Activated naive CD8-positive, alpha-beta T cell treated with anti-CD3 and anti-CD28 coated beads for 36 hours (primary cell): Measurements from ENCODE around the gene OR7A17. TPM values are rescaled to one million over a fixed set of nuclear protein-coding genes. Genes with fewer than 3 reads are reported as not detected.

Experiments used
- DNase-seq: peaks from one replicate; pipeline ENCODE4 v3.0.0; 2021
- H3K27ac Mint-ChIP-seq: one replicate; pipeline ENCODE4 v1.8.0; 2022; ENCODE audit warnings: mild to moderate bottlenecking, moderate library complexity, mixed read lengths
- H3K27me3 Mint-ChIP-seq: one replicate; pipeline ENCODE4 v1.8.0; 2022; ENCODE audit warnings: mild to moderate bottlenecking, mixed read lengths
- H3K36me3 Mint-ChIP-seq: one replicate; pipeline ENCODE4 v1.8.0; 2021; ENCODE audit warnings: mild to moderate bottlenecking, mixed read lengths
- H3K4me1 Mint-ChIP-seq: one replicate; pipeline ENCODE4 v1.8.0; 2021; ENCODE audit warnings: mixed read lengths
- H3K4me3 Mint-ChIP-seq: one replicate; pipeline ENCODE4 v1.8.0; 2022; ENCODE audit warnings: mild to moderate bottlenecking, moderate library complexity, mixed read lengths
- H3K9me3 Mint-ChIP-seq: one replicate; pipeline ENCODE4 v1.8.0; 2022; ENCODE audit warnings: mixed read lengths
- total RNA-seq, 2 experiments: library from RNA; stranded (reverse); gene quantifications; one replicate each; pipeline ENCODE4 v1.2.3, GENCODE V29; 2021

OR7A17 gene
- not detected for total RNA-seq

- H3K27ac Mint-ChIP-seq: no peak within 1 kb of the TSS
- H3K4me3 Mint-ChIP-seq: no peak within 1 kb of the TSS
- H3K36me3 Mint-ChIP-seq: no peaks in the 10 kb centered on the region
- peaks cover 19% of the 10 kb centered on the region for H3K27me3 Mint-ChIP-seq
- no peak for DNase-seq
- no peaks in the 10 kb centered on the region for H3K9me3 Mint-ChIP-seq
- peaks cover 9% of the 10 kb centered on the region for H3K4me1 Mint-ChIP-seq
Measured at GRCh38 chr19:14886032-14886431, at the start of gene OR7A17. Gene OR7A17, minus strand, starts transcription at chr19:14886132. Its CDS starts 4,777 bp downstream, at chr19:14881355.

- Mint-ChIP-seq H3K36me3 (no peaks in the 10 kb centered on the region), H3K9me3 (peaks cover 4% of the 10 kb centered on the region), H3K27ac (no peak overlapping the region), H3K4me3 (no peak overlapping the region), H3K27me3 (peaks cover 20% of the 10 kb centered on the region), H3K4me1 (no peaks in the 10 kb centered on the region)
- no peak for DNase-seq
Measured at GRCh38 chr19:14933506-14933905, 47.6 kb upstream of the OR7A17 start.

- Mint-ChIP-seq H3K36me3 (no peaks in the 10 kb centered on the region), H3K4me3 (no peak overlapping the region), H3K27me3 (peaks cover 39% of the 10 kb centered on the region), H3K4me1 (no peaks in the 10 kb centered on the region), H3K27ac (no peak overlapping the region), H3K9me3 (peaks cover 11% of the 10 kb centered on the region)
- DNase-seq: no peak
Measured at GRCh38 chr19:14916848-14917247, 30.9 kb upstream of the OR7A17 start.

GRCh38 chr19:14915116-14915515 is 29.2 kb upstream of the OR7A17 start:
- H3K4me3 Mint-ChIP-seq: no peak overlapping the region
- no peaks in the 10 kb centered on the region for H3K4me1 Mint-ChIP-seq
- H3K36me3 Mint-ChIP-seq: no peaks in the 10 kb centered on the region
- peaks cover 39% of the 10 kb centered on the region for H3K27me3 Mint-ChIP-seq
- no peak for DNase-seq
- peaks cover 11% of the 10 kb centered on the region for H3K9me3 Mint-ChIP-seq
- no peak overlapping the region for H3K27ac Mint-ChIP-seq

- Mint-ChIP-seq H3K27me3 (peaks cover 25% of the 10 kb centered on the region), H3K36me3 (no peaks in the 10 kb centered on the region), H3K27ac (no peak overlapping the region), H3K4me3 (no peak overlapping the region), H3K4me1 (peaks cover 4% of the 10 kb centered on the region), H3K9me3 (no peaks in the 10 kb centered on the region)
- DNase-seq: no peak
Measured at GRCh38 chr19:14906711-14907110, 20.8 kb upstream of the OR7A17 start.

GRCh38 chr19:14901675-14902260 is 15.8 kb upstream of the OR7A17 start:
- no peak overlapping the region for H3K27ac Mint-ChIP-seq
- H3K4me1 Mint-ChIP-seq: peaks cover 4% of the 10 kb centered on the region
- peaks cover 49% of the 10 kb centered on the region for H3K27me3 Mint-ChIP-seq
- no peak overlapping the region for H3K4me3 Mint-ChIP-seq
- no peaks in the 10 kb centered on the region for H3K9me3 Mint-ChIP-seq
- DNase-seq: no peak
- no peaks in the 10 kb centered on the region for H3K36me3 Mint-ChIP-seq

- peaks cover 42% of the 10 kb centered on the region for H3K27me3 Mint-ChIP-seq
- H3K9me3 Mint-ChIP-seq: no peaks in the 10 kb centered on the region
- no peak overlapping the region for H3K27ac Mint-ChIP-seq
- peaks cover 9% of the 10 kb centered on the region for H3K4me1 Mint-ChIP-seq
- no peak for DNase-seq
- no peak overlapping the region for H3K4me3 Mint-ChIP-seq
- H3K36me3 Mint-ChIP-seq: no peaks in the 10 kb centered on the region
Measured at GRCh38 chr19:14890643-14891379, 4.9 kb upstream of the OR7A17 start.

- Mint-ChIP-seq H3K27me3 (peaks cover 35% of the 10 kb centered on the region), H3K4me3 (no peak overlapping the region), H3K36me3 (no peaks in the 10 kb centered on the region), H3K4me1 (peaks cover 9% of the 10 kb centered on the region), H3K9me3 (no peaks in the 10 kb centered on the region), H3K27ac (no peak overlapping the region)
- DNase-seq: no peak
Measured at GRCh38 chr19:14889994-14890642, 4.2 kb upstream of the OR7A17 start.

- Mint-ChIP-seq H3K4me3 (no peak overlapping the region), H3K9me3 (no peaks in the 10 kb centered on the region), H3K4me1 (no peaks in the 10 kb centered on the region), H3K36me3 (no peaks in the 10 kb centered on the region), H3K27ac (no peak overlapping the region), H3K27me3 (peaks cover 47% of the 10 kb centered on the region)
- no peak for DNase-seq
Measured at GRCh38 chr19:14871619-14872230, 14.2 kb downstream of the OR7A17 start.

- Mint-ChIP-seq H3K36me3 (no peaks in the 10 kb centered on the region), H3K27me3 (peaks cover 45% of the 10 kb centered on the region), H3K27ac (no peak overlapping the region), H3K4me3 (no peak overlapping the region), H3K4me1 (no peaks in the 10 kb centered on the region), H3K9me3 (no peaks in the 10 kb centered on the region)
- DNase-seq: no peak
Measured at GRCh38 chr19:14868497-14868896, 17.4 kb downstream of the OR7A17 start.

- DNase-seq: no peak
- no peaks in the 10 kb centered on the region for H3K4me1 Mint-ChIP-seq
- H3K4me3 Mint-ChIP-seq: no peak within 1 kb of the TSS
- H3K36me3 Mint-ChIP-seq: no peaks in the 10 kb centered on the region
- no peaks in the 10 kb centered on the region for H3K9me3 Mint-ChIP-seq
- H3K27me3 Mint-ChIP-seq: peaks cover 22% of the 10 kb centered on the region
- no peak within 1 kb of the TSS for H3K27ac Mint-ChIP-seq
Measured at GRCh38 chr19:14848822-14849221, 37.1 kb downstream of the OR7A17 start, which contains the start of gene OR7A10. Gene OR7A10, minus strand, starts transcription at chr19:14848922. Its CDS starts 7,045 bp downstream, at chr19:14841877.

GRCh38 chr19:14843578-14843977 is 42.4 kb downstream of the OR7A17 start:
- no peaks in the 10 kb centered on the region for H3K4me1 Mint-ChIP-seq
- no peaks in the 10 kb centered on the region for H3K36me3 Mint-ChIP-seq
- DNase-seq: no peak
- H3K27ac Mint-ChIP-seq: no peak overlapping the region
- H3K27me3 Mint-ChIP-seq: peaks cover 32% of the 10 kb centered on the region
- no peaks in the 10 kb centered on the region for H3K9me3 Mint-ChIP-seq
- no peak overlapping the region for H3K4me3 Mint-ChIP-seq

- no peaks in the 10 kb centered on the region for H3K36me3 Mint-ChIP-seq
- no peak for DNase-seq
- H3K4me1 Mint-ChIP-seq: no peaks in the 10 kb centered on the region
- H3K9me3 Mint-ChIP-seq: no peaks in the 10 kb centered on the region
- H3K4me3 Mint-ChIP-seq: no peak overlapping the region
- no peak overlapping the region for H3K27ac Mint-ChIP-seq
- H3K27me3 Mint-ChIP-seq: peaks cover 30% of the 10 kb centered on the region
Measured at GRCh38 chr19:14843169-14843568, 42.8 kb downstream of the OR7A17 start.

- Mint-ChIP-seq H3K27me3 (peaks cover 27% of the 10 kb centered on the region), H3K27ac (no peak overlapping the region), H3K4me1 (no peaks in the 10 kb centered on the region), H3K9me3 (no peaks in the 10 kb centered on the region), H3K4me3 (no peak overlapping the region), H3K36me3 (no peaks in the 10 kb centered on the region)
- DNase-seq: no peak
Measured at GRCh38 chr19:14840206-14840605, 45.7 kb downstream of the OR7A17 start.

- H3K27me3 Mint-ChIP-seq: peaks cover 19% of the 10 kb centered on the region
- H3K4me1 Mint-ChIP-seq: no peaks in the 10 kb centered on the region
- no peak overlapping the region for H3K27ac Mint-ChIP-seq
- no peaks in the 10 kb centered on the region for H3K36me3 Mint-ChIP-seq
- no peaks in the 10 kb centered on the region for H3K9me3 Mint-ChIP-seq
- DNase-seq: no peak
- H3K4me3 Mint-ChIP-seq: no peak overlapping the region
Measured at GRCh38 chr19:14837391-14837790, 48.5 kb downstream of the OR7A17 start.
